GM12878 (cell line): Measurements from ENCODE around the gene CCDC134. TPM values are rescaled to one million over a fixed set of nuclear protein-coding genes. Genes with fewer than 3 reads are reported as not detected.
A peak's percentile ranks its signal among the peaks of the same experiment; 100 is the strongest.

Source experiments
- ATAC-seq: fragments of 200-7000 bp; cut with Tn5 transposase; 3 replicates; pipeline ENCODE4 v1.9.1; 2020; ENCODE audit warnings: mild to moderate bottlenecking, moderate library complexity
- BruUV-seq: library from RNA; stranded (reverse); fragments of 400-500 nt; replicated peaks from 2 replicates; lab custom pipeline; 2021; lab: Mats Ljungman, UMichigan
- CTCF ChIA-PET: fragments of 300-600 bp; sonication (Branson Sonifier 250); formaldehyde crosslinking; extraction: SDS; loops from one replicate; lab custom pipeline; 2021; ENCODE audit warnings: inconsistent platforms; lab: Yijun Ruan, JAX
- POLR2A ChIA-PET: fragments of 350-600 bp; formaldehyde crosslinking; extraction: SDS; loops from one replicate; lab custom pipeline; 2021; ENCODE audit warnings: inconsistent platforms; lab: Charles Lee
- RAD21 ChIA-PET: fragments of 300-600 bp; sonication (Branson Sonifier 250); formaldehyde crosslinking; loops from one replicate; lab custom pipeline; 2023; ENCODE audit warnings: antibody characterized with exemption; ENCODE audit not compliant: unreplicated experiment; lab: Charles Lee
- SMC1A ChIA-PET: fragments of 300-600 bp; sonication (Branson Sonifier 250); formaldehyde crosslinking; loops from one replicate; lab custom pipeline; 2023; ENCODE audit not compliant: unreplicated experiment, uncharacterized antibody; lab: Charles Lee
- DNase-seq: peaks from one replicate; pipeline ENCODE4 v3.0.0-alpha.2; 2011; ENCODE audit warnings: low read depth, low spot score
- FAIRE-seq: peaks from 3 replicates; lab custom pipeline; 2011; peaks lifted over from hg19 to GRCh38; lab: Jason Lieb, UNC
- H2AFZ ChIP-seq: 2 replicates; pipeline ENCODE4 v1.6.0; 2011; ENCODE audit warnings: low read depth, low read length, control low read depth; ENCODE audit not compliant: control insufficient read depth
- H3K27ac ChIP-seq: 2 replicates; pipeline ENCODE4 v1.5.1; 2011; ENCODE audit warnings: control low read depth; ENCODE audit not compliant: control insufficient read depth, insufficient read depth
- H3K27me3 ChIP-seq, 2 experiments: replicated peaks in 1 of 2; 2 replicates each; pipeline versions ENCODE4 v1.6.0 to v1.6.1; 2011; ENCODE audit warnings: low read length in 1 of 2; ENCODE audit not compliant: control insufficient read depth in 2 of 2, insufficient read depth in 2 of 2
- H3K36me3 ChIP-seq, 2 experiments: 2 replicates each; pipeline ENCODE4 v1.5.1; 2011; ENCODE audit warnings: low read length in 1 of 2; ENCODE audit not compliant: control insufficient read depth in 2 of 2, insufficient read depth in 2 of 2
- H3K4me1 ChIP-seq: 2 replicates; pipeline ENCODE4 v1.6.1; 2011; ENCODE audit warnings: mild to moderate bottlenecking, low read length, moderate library complexity, mixed read lengths; ENCODE audit not compliant: control insufficient read depth, insufficient read depth
- H3K4me2 ChIP-seq: 2 replicates; pipeline ENCODE4 v1.6.0; 2011; ENCODE audit warnings: control low read depth; ENCODE audit not compliant: control insufficient read depth, insufficient read depth
- H3K4me3 ChIP-seq: fragments of 200-600 bp; sonication (generic); 2 replicates; pipeline ENCODE4 v1.5.1; 2016
- H3K79me2 ChIP-seq: 2 replicates; pipeline ENCODE4 v1.6.0; 2011; ENCODE audit warnings: low read length; ENCODE audit not compliant: control insufficient read depth, insufficient read depth
- H3K9ac ChIP-seq: 2 replicates; pipeline ENCODE4 v1.8.0; 2011; ENCODE audit warnings: low read length, control low read depth, mixed read lengths; ENCODE audit not compliant: control insufficient read depth, insufficient read depth
- H3K9me3 ChIP-seq: replicated peaks from 3 replicates; pipeline ENCODE4 v1.5.1; 2011; ENCODE audit warnings: mild to moderate bottlenecking, low read length; ENCODE audit not compliant: control insufficient read depth, insufficient read depth
- H4K20me1 ChIP-seq: 2 replicates; pipeline ENCODE4 v1.6.0; 2011; ENCODE audit not compliant: control insufficient read depth, insufficient read depth
- NFXL1 ChIP-seq: fragments of 450-650 bp; IDR thresholded peaks from 2 replicates; pipeline ENCODE4 v1.6.1; 2017; ENCODE audit warnings: antibody characterized with exemption, mild to moderate bottlenecking, borderline replicate concordance
- POLR2A ChIP-seq: IDR thresholded peaks from 2 replicates; pipeline ENCODE4 v1.6.1; 2011; ENCODE audit warnings: low read depth, mild to moderate bottlenecking, low read length
- POLR2AphosphoS5 ChIP-seq: IDR thresholded peaks from 2 replicates; pipeline ENCODE4 v1.6.1; 2011; ENCODE audit warnings: mild to moderate bottlenecking, low read length, inconsistent platforms
- RELB ChIP-seq: fragments of 450-650 bp; IDR thresholded peaks from 2 replicates; pipeline ENCODE4 v1.6.1; 2017; ENCODE audit warnings: low read depth, mild to moderate bottlenecking, moderate library complexity
- STAT3 ChIP-seq: IDR thresholded peaks from 2 replicates; pipeline ENCODE4 v1.6.1; 2011; ENCODE audit warnings: low read depth, low read length, improper control_type of control experiment
- ZBTB33 ChIP-seq: fragments of 450-650 bp; IDR thresholded peaks from 2 replicates; pipeline ENCODE4 v1.6.1; 2017; ENCODE audit warnings: mild to moderate bottlenecking
- WGBS: methylation state at CpG from one replicate; pipeline ENCODE4 v1.1.6; 2016; ENCODE audit warnings: low lambda C conversion rate; ENCODE audit not compliant: insufficient replicate concordance, insufficient coverage; ENCODE audit errors: missing lambda C conversion rate; 5-methylcytosine and 5-hydroxymethylcytosine counted together
- in situ Hi-C: fragments of 300-500 bp; cut with MboI; formaldehyde crosslinking; loops from 9 replicates; pipeline ENCODE4 v1.14.3; 2018; ENCODE audit warnings: mixed read lengths
- intact Hi-C: fragments of 100-400 bp; cut with micrococcal nuclease; formaldehyde crosslinking; loops from one replicate; pipeline ENCODE4 v1.14.2; 2022; ENCODE audit not compliant: unreplicated experiment
- polyA plus RNA-seq, 11 experiments: library from polyadenylated mRNA; depleted of rRNA in 4 of 11; unstranded in 6 of 11; stranded (reverse) in 5 of 11; fragments of >200 nt; fragmentation: Nextera tagmentation in 4 of 11; fragmentation: Illumina TruSeq in 1 of 11; extraction: Ambion mirVana in 4 of 11; extraction: Trizol in 1 of 11; gene quantifications; 1 replicate in 1 of 11; 2 replicates in 10 of 11; pipeline versions ENCODE4 v1.2.1 to v1.2.3, GENCODE V29; 2011 to 2016; ENCODE audit warnings: inconsistent platforms in 2 of 11, missing spikeins in 2 of 11, low read depth in 1 of 11
- total RNA-seq, 4 experiments: library from RNA; depleted of rRNA in 3 of 4; stranded (reverse); fragments of >200 nt in 3 of 4; fragmentation: Illumina TruSeq in 1 of 4; extraction: Trizol in 1 of 4; gene quantifications; 2 replicates each; pipeline versions ENCODE4 v1.2.1 to v1.2.3, GENCODE V29; 2013 to 2021

The CCDC134 gene
- total and polyA plus RNA-seq, 10 of the 15 experiments (the other 5 are each of a cell fraction or from before 2014, with no cell fraction given), result 0.35 to 19.3 (median 11.8) TPM

- CTCF ChIA-PET, result interaction anchor here (1.0 to 3.9 kb wide), 16 partner anchors 9 to 145 kb away, joined by 3 to 63 read pairs (median 4); partner anchors contain the start of genes CENPM and MEI1
- SMC1A ChIA-PET, result interaction anchor here (0.6 to 4.6 kb wide), 16 partner anchors 9 to 182 kb away, joined by 3 to 57 read pairs (median 6); partner anchors contain the start of genes MEI1 and SREBF2
- TF ChIP-seq ZBTB33 (no peak), STAT3 (no peak), RELB (no peak), POLR2A (no peak), NFXL1 (no peak), POLR2AphosphoS5 (no peak)
- peak overlapping the region; percentile 90 for H3K4me2 ChIP-seq
- POLR2A ChIA-PET, result interaction anchor here (0.6 to 5.3 kb wide), 26 partner anchors 9 to 353 kb away, joined by 3 to 172 read pairs (median 6); partner anchors contain the start of genes CENPM, MEI1, SHISA8 and SNU13
- H3K4me1 ChIP-seq, result peaks cover 19% of the 10 kb centered on the region
- no peak for DNase-seq
- H3K27me3 ChIP-seq, result no peaks in the 10 kb centered on the region
- no peak for FAIRE-seq
- no peak overlapping the region for H2AFZ ChIP-seq
- in situ Hi-C loops, result no loop called here
- 2% methylated on average over 4 of the region's 4 CpGs for WGBS
- TSS peak; percentile 63 for BruUV-seq
- peak overlapping the region; percentile 94 for H3K9ac ChIP-seq
- H3K9me3 ChIP-seq, result no peaks in the 10 kb centered on the region
- peak; percentile 15 for ATAC-seq
- H3K36me3 ChIP-seq, result no peaks in the 10 kb centered on the region
- no peaks in the 10 kb centered on the region for H4K20me1 ChIP-seq
- RAD21 ChIA-PET, result interaction anchor here (0.6 to 5.6 kb wide), 13 partner anchors 14 to 139 kb away, joined by 3 to 56 read pairs (median 7); partner anchors contain the start of gene MEI1
- H3K79me2 ChIP-seq, result peaks cover 51% of the 10 kb centered on the region
- peak overlapping the region; percentile 82 for H3K27ac ChIP-seq
- intact Hi-C loops, result loop anchor here (5.0 kb wide), 1 partner anchor 104 kb away; the partner anchor contains the start of gene MEI1
- peak overlapping the region; percentile 89 for H3K4me3 ChIP-seq
Measured at GRCh38 chr22:41801147-41801819, 804 bp downstream of the CCDC134 start.
